HG03520 (cell line): ENCODE results near the gene ARHGEF4.
A peak's percentile ranks its signal among the peaks of the same experiment; 100 is the strongest.
"Not testable (repeated sequence)": the region's sequence is repeated elsewhere in the genome, so short reads cannot be mapped to it uniquely, and the experiment has no call there.

Experiments
- ATAC-seq: cut with Tn5 transposase; IDR thresholded peaks from one replicate; pipeline ENCODE4 v1.9.1; 2021; ENCODE audit warnings: mild to moderate bottlenecking, moderate library complexity; ENCODE audit not compliant: unreplicated experiment

The ARHGEF4 gene

GRCh38 chr2:130966775-130967490 is 130.2 kb downstream of the ARHGEF4 start:
- ATAC-seq, result no peak

- peak; percentile 69 for ATAC-seq
These were observed 135.7 kb downstream of the ARHGEF4 start for GRCh38 chr2:130972410-130972809.

DNA sequence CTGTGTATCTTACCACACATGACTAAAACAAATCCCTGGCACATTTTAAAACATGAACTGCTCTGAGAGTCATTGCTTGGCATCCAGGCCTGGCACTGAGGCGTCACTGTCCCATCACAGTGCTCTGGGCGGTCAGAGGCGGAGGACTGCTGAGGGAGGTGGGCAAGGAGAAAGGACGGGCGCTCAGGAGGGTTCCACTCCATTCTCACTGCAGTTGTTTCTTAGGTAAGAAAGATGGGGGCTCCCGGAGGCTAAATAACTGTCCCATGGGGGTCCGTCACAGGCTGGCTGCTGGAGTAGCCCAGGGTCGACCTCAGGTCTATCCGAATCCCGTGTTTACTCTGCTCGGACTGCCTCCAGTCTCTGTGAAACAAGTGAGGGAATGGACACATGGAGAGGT is 139.0 kb downstream of the ARHGEF4 start:
- ATAC-seq, result no peak

- no peak for ATAC-seq
These were observed 140.0 kb downstream of the ARHGEF4 start for GRCh38 chr2:130976591-130977237.

GRCh38 chr2:130977461-130978050 is 140.8 kb downstream of the ARHGEF4 start:
- ATAC-seq, result no peak

DNA sequence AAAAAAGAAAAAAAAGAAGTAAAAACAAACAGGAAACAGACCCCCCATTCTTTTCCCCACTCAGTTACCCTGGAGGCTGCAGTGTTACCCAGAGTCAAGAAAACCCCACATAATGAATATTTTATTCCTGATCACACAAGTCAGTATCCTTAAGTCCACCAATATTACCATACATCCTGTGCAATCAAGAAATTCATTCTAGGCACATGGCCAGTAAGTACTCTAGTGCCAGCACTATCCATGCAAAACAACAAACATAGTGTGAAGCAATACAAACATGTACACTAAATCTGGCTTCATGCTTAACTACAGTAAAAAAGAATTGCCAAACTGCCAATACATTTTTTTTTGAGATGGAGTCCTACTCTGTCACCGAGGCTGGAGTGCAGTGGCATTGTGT is 145.0 kb downstream of the ARHGEF4 start:
- no peak for ATAC-seq

DNA sequence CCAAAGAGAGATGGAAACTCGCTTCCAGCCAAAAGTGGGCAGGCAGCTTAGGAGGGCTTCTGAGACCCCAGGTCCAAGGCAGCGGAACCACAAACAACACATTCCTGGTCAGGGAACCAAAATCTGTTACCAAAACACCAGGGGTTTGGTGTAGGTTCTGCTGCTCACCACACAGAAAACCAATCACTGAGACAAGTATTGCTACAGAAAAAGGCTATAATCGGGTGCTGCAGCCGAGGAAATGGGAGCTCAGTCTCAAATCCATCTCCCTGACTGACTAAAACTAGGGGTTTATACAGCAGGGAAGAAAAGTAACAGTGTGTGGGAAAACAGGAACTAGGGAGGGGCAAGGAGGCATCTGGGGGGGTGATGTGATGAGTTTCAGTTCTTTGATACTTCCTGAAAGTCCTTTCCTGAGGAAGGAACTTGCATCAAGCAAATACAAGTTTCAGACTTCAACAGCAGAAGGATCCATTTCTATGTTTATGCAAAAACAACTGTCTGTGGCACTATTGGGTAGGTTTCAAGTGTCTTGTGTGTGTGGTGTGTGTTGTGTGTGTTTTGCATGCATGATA is 148.6 kb downstream of the ARHGEF4 start:
- no peak for ATAC-seq

- no peak for ATAC-seq
These were observed 149.3 kb downstream of the ARHGEF4 start for GRCh38 chr2:130985831-130986649.

- no peak for ATAC-seq
These were observed 150.3 kb downstream of the ARHGEF4 start for GRCh38 chr2:130986890-130987493.

- no peak for ATAC-seq
These were observed 151.1 kb downstream of the ARHGEF4 start for GRCh38 chr2:130987519-130988425.

DNA sequence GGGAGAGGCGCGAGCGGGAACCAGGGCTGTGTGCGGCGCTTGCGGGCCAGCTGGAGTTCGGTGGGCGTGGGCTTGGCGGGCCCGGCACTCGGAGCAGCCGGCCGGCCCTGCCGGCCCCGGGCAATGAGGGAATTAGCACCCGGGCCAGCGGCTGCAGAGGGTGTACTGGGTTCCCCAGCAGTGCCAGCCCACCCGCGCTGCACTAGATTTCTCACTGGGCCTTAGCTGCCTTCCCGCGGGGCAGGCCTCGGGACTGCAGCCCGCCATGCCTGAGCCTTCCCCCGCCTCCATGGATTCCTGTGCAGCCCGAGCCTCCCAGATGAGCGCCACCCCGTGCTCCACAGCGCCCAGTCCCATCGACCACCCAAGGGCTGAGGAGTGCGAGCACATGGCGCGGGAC is 154.7 kb downstream of the ARHGEF4 start:
- ATAC-seq, result not testable (repeated sequence)

GRCh38 chr2:130992003-130992402 is 155.3 kb downstream of the ARHGEF4 start:
- not testable (repeated sequence) for ATAC-seq

GRCh38 chr2:130996691-130997090 is 160.0 kb downstream of the ARHGEF4 start:
- ATAC-seq, result no peak

GRCh38 chr2:130997198-130997597 is 160.5 kb downstream of the ARHGEF4 start:
- ATAC-seq, result no peak

- no peak for ATAC-seq
These were observed 161.8 kb downstream of the ARHGEF4 start for GRCh38 chr2:130998561-130998960.

DNA sequence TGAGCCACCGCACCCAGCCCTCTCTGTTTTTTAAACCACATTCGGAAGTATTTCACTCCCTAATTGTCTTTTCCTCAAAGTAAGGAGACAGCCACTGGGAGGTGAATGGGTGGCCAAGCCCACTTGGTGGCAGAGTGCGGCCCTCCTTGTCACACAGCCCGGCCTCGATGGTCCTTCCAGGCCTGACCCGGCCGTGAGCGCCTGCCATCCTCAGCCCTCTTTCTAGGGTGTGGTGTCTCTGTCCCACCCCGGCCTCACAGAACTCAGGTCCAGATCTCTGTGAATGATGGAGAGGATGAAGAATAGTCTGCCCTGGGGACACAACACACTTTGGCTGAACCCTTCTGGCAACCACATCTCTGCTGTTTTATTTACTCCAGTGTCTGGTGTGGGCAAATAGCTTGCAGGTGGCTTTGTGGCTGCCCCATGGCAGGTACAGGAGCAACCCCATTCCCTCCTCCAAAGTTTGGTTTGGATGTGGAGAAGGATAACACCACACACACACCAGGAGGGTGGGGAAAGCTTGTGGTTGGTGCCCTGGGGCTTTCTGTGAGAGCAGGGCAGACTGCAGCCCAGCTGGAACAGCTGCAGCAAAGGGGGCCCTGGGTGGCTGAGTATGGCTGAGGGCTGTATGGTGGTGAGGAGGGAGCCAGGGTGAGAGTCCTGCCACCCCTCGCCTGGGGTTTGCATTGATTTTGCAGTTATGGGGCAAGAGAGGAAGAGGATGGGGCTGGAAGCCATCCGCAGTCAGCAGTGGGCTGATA is 167.9 kb downstream of the ARHGEF4 start:
- no peak for ATAC-seq

DNA sequence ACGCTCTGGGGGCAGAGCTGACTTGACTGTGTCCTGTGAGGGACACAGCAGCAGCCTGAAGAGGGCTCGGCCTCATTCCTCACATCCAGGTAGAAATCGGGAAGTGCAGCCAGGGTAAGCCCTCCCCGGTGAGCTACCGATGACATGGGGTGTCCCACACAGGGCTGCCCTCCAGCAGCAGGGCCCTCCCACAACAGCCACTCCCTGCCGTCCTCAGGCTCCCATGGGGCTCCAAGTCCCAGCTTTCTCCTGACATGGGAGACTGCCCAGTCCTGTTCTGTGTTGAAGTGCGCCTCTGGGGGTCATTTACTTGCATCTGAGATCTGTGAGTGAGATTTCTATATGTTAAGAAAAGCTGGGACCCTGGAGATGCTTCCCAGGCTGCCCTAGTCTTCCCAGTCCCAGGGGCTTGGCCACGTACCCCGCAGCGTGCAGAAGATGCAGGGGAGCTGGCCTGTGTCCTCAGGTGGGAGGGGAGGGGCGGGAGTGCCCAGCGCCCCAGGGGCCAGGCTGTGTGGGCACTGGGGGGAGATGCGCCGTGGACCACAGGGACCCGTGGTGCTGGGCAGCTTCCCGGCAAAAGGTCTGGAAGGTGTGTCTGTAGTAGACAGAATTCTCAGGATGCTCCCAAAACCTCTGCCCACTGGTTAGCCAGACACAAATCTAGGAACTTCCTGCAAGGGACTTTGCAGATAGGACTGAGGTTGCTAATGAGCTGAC is 168.7 kb downstream of the ARHGEF4 start:
- ATAC-seq, result no peak

GRCh38 chr2:131006561-131006960 is 169.8 kb downstream of the ARHGEF4 start:
- ATAC-seq, result no peak
